Measurements from ENCODE around the gene NRP2.

The NRP2 gene

GRCh38 chr2:205803500-205803899 is 121.2 kb downstream of the NRP2 start:
- TF ChIP-seq EZH2phosphoT487 (IDR thresholded peaks at IDR 0.05; ENCODE audit: borderline replicate concordance, low read length): no peak
- no peak for TF ChIP-seq CTCF (IDR thresholded peaks at IDR 0.05; ENCODE audit: low read depth, low read length, poor library complexity, severe bottlenecking)
- Histone ChIP-seq H3K4me3 (ENCODE audit: low read length) (no peak overlapping the region), H3K27me3 (ENCODE audit: control insufficient read depth, low read length) (peaks cover 5% of the 10 kb centered on the region; the same call in 1 of the 2 replicates), H3K9me3 (ENCODE audit: control insufficient read depth, insufficient read depth, low read length) (no peaks in the 10 kb centered on the region), H3F3A (ENCODE audit: control insufficient read depth, insufficient read depth) (no peaks in the 10 kb centered on the region), H3K4me1 (ENCODE audit: control insufficient read depth, low read length) (no peaks in the 10 kb centered on the region), H4K20me1 (ENCODE audit: control insufficient read depth, insufficient read depth, low read depth, low read length) (no peaks in the 10 kb centered on the region), H3K9me2 (replicated peaks; ENCODE audit: control insufficient read depth, low read length) (no peaks in the 10 kb centered on the region), H3K4me2 (ENCODE audit: low read length) (no peak overlapping the region), H3K27ac (ENCODE audit: low read depth, low read length) (no peak overlapping the region), H3K79me2 (ENCODE audit: control insufficient read depth, low read length) (no peaks in the 10 kb centered on the region), H3K36me3 (ENCODE audit: control insufficient read depth, low read length) (no peaks in the 10 kb centered on the region)

- no peaks in the 10 kb centered on the region for H3F3A ChIP-seq (ENCODE audit: control insufficient read depth, insufficient read depth)
- no peak overlapping the region for H3K4me2 ChIP-seq (ENCODE audit: low read length)
- no peak for TF ChIP-seq CTCF (IDR thresholded peaks at IDR 0.05; ENCODE audit: low read depth, low read length, poor library complexity, severe bottlenecking)
- TF ChIP-seq EZH2phosphoT487 (IDR thresholded peaks at IDR 0.05; ENCODE audit: borderline replicate concordance, low read length): no peak
- peaks cover 10% of the 10 kb centered on the region; the same call in 1 of the 2 replicates for H3K27me3 ChIP-seq (ENCODE audit: control insufficient read depth, low read length)
- no peaks in the 10 kb centered on the region for H3K36me3 ChIP-seq (ENCODE audit: control insufficient read depth, low read length)
- no peak overlapping the region for H3K4me3 ChIP-seq (ENCODE audit: low read length)
- no peaks in the 10 kb centered on the region for H3K4me1 ChIP-seq (ENCODE audit: control insufficient read depth, low read length)
- no peaks in the 10 kb centered on the region for H4K20me1 ChIP-seq (ENCODE audit: control insufficient read depth, insufficient read depth, low read depth, low read length)
- H3K9me2 ChIP-seq (replicated peaks; ENCODE audit: control insufficient read depth, low read length): no peaks in the 10 kb centered on the region
- H3K27ac ChIP-seq (ENCODE audit: low read depth, low read length): no peak overlapping the region
- no peaks in the 10 kb centered on the region for H3K9me3 ChIP-seq (ENCODE audit: control insufficient read depth, insufficient read depth, low read length)
- no peaks in the 10 kb centered on the region for H3K79me2 ChIP-seq (ENCODE audit: control insufficient read depth, low read length)
Measured at GRCh38 chr2:205805136-205805535, 122.8 kb downstream of the NRP2 start.

- no peaks in the 10 kb centered on the region for H3K9me3 ChIP-seq (ENCODE audit: control insufficient read depth, insufficient read depth, low read length)
- H3K27ac ChIP-seq (ENCODE audit: low read depth, low read length): no peak overlapping the region
- no peaks in the 10 kb centered on the region for H4K20me1 ChIP-seq (ENCODE audit: control insufficient read depth, insufficient read depth, low read depth, low read length)
- no peaks in the 10 kb centered on the region for H3F3A ChIP-seq (ENCODE audit: control insufficient read depth, insufficient read depth)
- no peaks in the 10 kb centered on the region for H3K9me2 ChIP-seq (replicated peaks; ENCODE audit: control insufficient read depth, low read length)
- H3K27me3 ChIP-seq (ENCODE audit: control insufficient read depth, low read length): peaks cover 10% of the 10 kb centered on the region; the same call in 1 of the 2 replicates
- H3K79me2 ChIP-seq (ENCODE audit: control insufficient read depth, low read length): no peaks in the 10 kb centered on the region
- no peaks in the 10 kb centered on the region for H3K4me1 ChIP-seq (ENCODE audit: control insufficient read depth, low read length)
- no peak overlapping the region for H3K4me2 ChIP-seq (ENCODE audit: low read length)
- TF ChIP-seq CTCF (IDR thresholded peaks at IDR 0.05; ENCODE audit: low read depth, low read length, poor library complexity, severe bottlenecking): no peak
- no peak for TF ChIP-seq EZH2phosphoT487 (IDR thresholded peaks at IDR 0.05; ENCODE audit: borderline replicate concordance, low read length)
- H3K36me3 ChIP-seq (ENCODE audit: control insufficient read depth, low read length): no peaks in the 10 kb centered on the region
- no peak overlapping the region for H3K4me3 ChIP-seq (ENCODE audit: low read length)
Measured at GRCh38 chr2:205806143-205806905, 124.0 kb downstream of the NRP2 start.

Measured in DOHH2 (cell line).